Endothelial cell (in vitro differentiated cells): ENCODE results near the gene UMAD1. TPM values are rescaled to one million over a fixed set of nuclear protein-coding genes. Genes with fewer than 3 reads are reported as not detected.

Experiments
- DNase-seq: peaks from one replicate; pipeline ENCODE4 v3.0.0; 2021; ENCODE audit warnings: low spot score
- H3K27ac Mint-ChIP-seq: one replicate; pipeline ENCODE4 v1.8.0; 2021; ENCODE audit warnings: mixed read lengths, inconsistent platforms; ENCODE audit not compliant: unreplicated experiment
- H3K27me3 Mint-ChIP-seq: one replicate; pipeline ENCODE4 v1.8.0; 2021; ENCODE audit warnings: mild to moderate bottlenecking, moderate library complexity, mixed read lengths, inconsistent platforms; ENCODE audit not compliant: unreplicated experiment
- H3K36me3 Mint-ChIP-seq: one replicate; pipeline ENCODE4 v1.8.0; 2021; ENCODE audit warnings: mild to moderate bottlenecking, low read depth, mixed read lengths, inconsistent platforms; ENCODE audit not compliant: unreplicated experiment
- H3K4me1 Mint-ChIP-seq: one replicate; pipeline ENCODE4 v1.8.0; 2021; ENCODE audit warnings: mild to moderate bottlenecking, mixed read lengths, inconsistent platforms; ENCODE audit not compliant: unreplicated experiment
- H3K4me3 Mint-ChIP-seq: one replicate; pipeline ENCODE4 v1.8.0; 2021; ENCODE audit warnings: mild to moderate bottlenecking, mixed read lengths, inconsistent platforms; ENCODE audit not compliant: unreplicated experiment
- H3K9me3 Mint-ChIP-seq: one replicate; pipeline ENCODE4 v1.8.0; 2021; ENCODE audit warnings: mixed read lengths, inconsistent platforms; ENCODE audit not compliant: unreplicated experiment
- CTCF ChIP-seq: fragments of 200-600 bp; sonication (generic); IDR thresholded peaks from one replicate; pipeline ENCODE4 v1.5.0; 2021; ENCODE audit warnings: antibody characterized with exemption; ENCODE audit not compliant: unreplicated experiment
- total RNA-seq: library from RNA; stranded (reverse); fragmentation: NEBNext Ultra II Directional; extraction: Animal tissue kit (Norgen Biotek cat#: 25700); gene quantifications from one replicate; pipeline ENCODE4 v1.2.1, GENCODE V29; 2021; ENCODE audit not compliant: unreplicated experiment

Gene UMAD1
- total RNA-seq, 1 donor from 2014 or later = 5.7 TPM

DNA sequence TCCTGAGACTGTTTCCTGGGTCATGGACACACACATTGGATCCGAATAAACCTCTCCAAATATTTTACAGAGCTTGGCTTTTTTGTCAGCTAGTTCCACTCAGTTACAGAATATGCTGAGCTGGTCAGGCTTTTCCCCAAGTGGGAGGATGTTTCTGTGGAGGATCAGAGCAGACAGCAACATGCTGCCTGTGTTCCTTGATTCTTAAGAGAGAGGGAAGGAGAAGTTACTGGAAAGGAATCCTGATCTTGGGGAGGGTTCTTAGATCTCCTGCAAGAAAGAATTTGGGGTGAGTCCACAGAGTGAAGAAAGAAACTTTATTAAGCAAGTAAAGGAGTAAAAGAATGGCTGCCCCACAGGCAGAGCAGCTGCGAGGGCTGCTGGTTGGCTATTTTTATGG is 154.7 kb downstream of the UMAD1 start:
- Mint-ChIP-seq H3K9me3 (no peaks in the 10 kb centered on the region), H3K4me1 (peaks cover 6% of the 10 kb centered on the region), H3K36me3 (peaks cover 4% of the 10 kb centered on the region), H3K4me3 (no peak overlapping the region), H3K27me3 (peaks cover 2% of the 10 kb centered on the region), H3K27ac (peak overlapping the region; percentile 24)
- TF ChIP-seq CTCF = no peak
- no peak for DNase-seq

- H3K4me1 Mint-ChIP-seq = peaks cover 6% of the 10 kb centered on the region
- no peak overlapping the region for H3K27ac Mint-ChIP-seq
- TF ChIP-seq CTCF = no peak
- no peaks in the 10 kb centered on the region for H3K9me3 Mint-ChIP-seq
- H3K27me3 Mint-ChIP-seq = peaks cover 2% of the 10 kb centered on the region
- DNase-seq = no peak
- H3K4me3 Mint-ChIP-seq = no peak overlapping the region
- peaks cover 4% of the 10 kb centered on the region for H3K36me3 Mint-ChIP-seq
Observed at GRCh38 chr7:7795630-7796121, 155.1 kb downstream of the UMAD1 start.

DNA sequence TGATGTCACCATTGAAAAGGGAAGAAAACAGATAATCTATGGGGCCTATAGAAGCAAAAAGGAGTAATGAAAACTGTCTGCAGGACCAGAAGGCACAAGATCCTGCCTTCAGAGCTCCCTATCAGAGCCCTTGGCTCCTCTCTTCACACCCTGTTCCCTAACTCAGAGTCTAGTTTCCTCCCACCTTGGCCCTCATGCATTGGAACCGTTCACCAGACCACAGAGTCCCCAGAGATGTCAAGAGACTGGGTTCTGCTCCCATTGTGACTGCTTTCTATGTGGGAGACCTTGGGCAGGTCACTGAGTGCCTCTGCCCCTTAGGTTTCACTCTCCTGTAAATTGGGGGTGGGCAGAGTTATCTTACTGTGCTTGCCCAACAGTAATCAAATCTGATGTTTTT is 158.0 kb downstream of the UMAD1 start:
- no peak for TF ChIP-seq CTCF
- no peak overlapping the region for H3K27ac Mint-ChIP-seq
- DNase-seq = no peak
- H3K4me3 Mint-ChIP-seq = no peak overlapping the region
- H3K36me3 Mint-ChIP-seq = peaks cover 4% of the 10 kb centered on the region
- no peaks in the 10 kb centered on the region for H3K4me1 Mint-ChIP-seq
- H3K27me3 Mint-ChIP-seq = peaks cover 2% of the 10 kb centered on the region
- H3K9me3 Mint-ChIP-seq = no peaks in the 10 kb centered on the region

DNA sequence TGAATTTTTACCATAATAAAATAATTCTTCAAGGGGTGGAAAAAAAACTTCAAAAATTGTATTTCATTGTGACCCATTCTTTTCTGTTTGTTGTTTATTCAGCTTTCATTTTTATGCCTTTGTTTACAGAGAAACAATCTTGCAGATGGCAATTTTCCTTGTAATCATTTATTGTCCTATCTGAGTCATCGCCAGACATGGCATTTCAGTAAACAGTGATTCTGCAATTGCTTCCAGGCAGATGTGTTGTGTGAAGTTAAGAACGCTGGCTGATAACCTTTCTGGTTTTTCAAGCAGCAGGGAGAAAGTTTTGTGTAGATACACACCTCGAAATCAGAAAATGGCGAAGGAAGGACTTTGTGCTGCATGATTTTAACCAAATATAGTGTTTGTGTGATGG is 158.6 kb downstream of the UMAD1 start:
- no peaks in the 10 kb centered on the region for H3K4me1 Mint-ChIP-seq
- H3K27me3 Mint-ChIP-seq = peaks cover 3% of the 10 kb centered on the region
- no peak for DNase-seq
- no peak for TF ChIP-seq CTCF
- H3K4me3 Mint-ChIP-seq = no peak overlapping the region
- peaks cover 4% of the 10 kb centered on the region for H3K36me3 Mint-ChIP-seq
- H3K9me3 Mint-ChIP-seq = no peaks in the 10 kb centered on the region
- no peak overlapping the region for H3K27ac Mint-ChIP-seq

DNA sequence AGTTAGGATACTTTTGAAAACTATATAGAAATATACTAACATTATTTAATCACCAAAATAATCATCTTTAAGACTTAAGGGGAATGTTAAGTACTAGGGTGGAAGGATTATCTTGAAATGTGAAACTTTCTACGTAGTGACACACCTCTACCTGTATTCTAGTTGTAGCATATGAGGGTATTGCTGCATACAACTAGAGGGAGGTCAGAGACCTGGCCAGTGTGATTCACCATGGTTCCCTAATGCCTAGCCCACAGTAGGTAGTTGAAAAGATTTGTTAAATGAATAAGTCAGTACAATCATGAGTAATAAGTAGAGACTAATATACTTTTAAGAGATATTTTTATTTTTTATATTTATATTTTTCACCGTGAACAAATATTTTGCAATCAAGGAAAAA is 162.0 kb downstream of the UMAD1 start:
- H3K27me3 Mint-ChIP-seq = peaks cover 2% of the 10 kb centered on the region
- no peaks in the 10 kb centered on the region for H3K4me1 Mint-ChIP-seq
- no peaks in the 10 kb centered on the region for H3K9me3 Mint-ChIP-seq
- DNase-seq = no peak
- TF ChIP-seq CTCF = no peak
- H3K4me3 Mint-ChIP-seq = no peak overlapping the region
- peaks cover under 1% of the 10 kb centered on the region for H3K36me3 Mint-ChIP-seq
- H3K27ac Mint-ChIP-seq = no peak overlapping the region
